HepG2 (cell line): ENCODE results near the gene TTC39C. TPM values are rescaled to one million over a fixed set of nuclear protein-coding genes. Genes with fewer than 3 reads are reported as not detected.

Experiments
- GFI1 ChIP-seq: sonication (generic); formaldehyde crosslinking; IDR thresholded peaks from 2 replicates; pipeline ENCODE4 v1.5.0; 2020; ENCODE audit warnings: missing genetic modification reagents, mild to moderate bottlenecking, borderline replicate concordance
- NFYC ChIP-seq: IDR thresholded peaks from 2 replicates; pipeline ENCODE4 v1.6.1; 2016; ENCODE audit warnings: missing genetic modification reagents, missing compliant biosample characterization
- PHF20 ChIP-seq: sonication (generic); formaldehyde crosslinking; IDR thresholded peaks from 2 replicates; pipeline ENCODE4 v1.5.0; 2020; ENCODE audit warnings: mild to moderate bottlenecking, missing genetic modification reagents
- REST ChIP-seq, 2 experiments: IDR thresholded peaks; 2 replicates each; pipeline ENCODE4 v1.6.1; 2011 to 2012; ENCODE audit warnings: low read length in 2 of 2, borderline replicate concordance in 1 of 2, low read depth in 1 of 2, mild to moderate bottlenecking in 1 of 2, moderate library complexity in 1 of 2
- RXRB ChIP-seq: IDR thresholded peaks from 2 replicates; pipeline ENCODE4 v1.6.1; 2016; ENCODE audit warnings: borderline replicate concordance, missing genetic modification reagents, missing compliant biosample characterization
- ZBED4 ChIP-seq: sonication (generic); formaldehyde crosslinking; IDR thresholded peaks from 2 replicates; pipeline ENCODE4 v1.4.0; 2020; ENCODE audit warnings: missing genetic modification reagents, borderline replicate concordance
- ZBTB7B ChIP-seq: sonication (generic); formaldehyde crosslinking; IDR thresholded peaks from 2 replicates; pipeline ENCODE4 v1.4.0; 2020; ENCODE audit warnings: missing genetic modification reagents
- ZBTB8A ChIP-seq: sonication (generic); formaldehyde crosslinking; IDR thresholded peaks from 2 replicates; pipeline ENCODE4 v1.4.0; 2020; ENCODE audit warnings: mild to moderate bottlenecking, low read depth, missing genetic modification reagents, borderline replicate concordance
- ZNF276 ChIP-seq: sonication (generic); formaldehyde crosslinking; IDR thresholded peaks from 2 replicates; pipeline ENCODE4 v1.4.0; 2020; ENCODE audit warnings: mild to moderate bottlenecking, low read depth, missing genetic modification reagents
- ZNF564 ChIP-seq: sonication (generic); formaldehyde crosslinking; IDR thresholded peaks from 2 replicates; pipeline ENCODE4 v1.8.1; 2023; ENCODE audit warnings: mild to moderate bottlenecking, missing genetic modification reagents
- ZNF609 ChIP-seq: sonication (generic); formaldehyde crosslinking; IDR thresholded peaks from 2 replicates; pipeline ENCODE4 v1.4.0; 2020; ENCODE audit warnings: mild to moderate bottlenecking, missing genetic modification reagents, borderline replicate concordance
- polyA plus RNA-seq, 8 experiments: library from polyadenylated mRNA; depleted of rRNA in 3 of 8; stranded (reverse) in 7 of 8; unstranded in 1 of 8; fragments of >200 nt; fragmentation: Illumina TruSeq in 4 of 8; extraction: Trizol in 4 of 8; gene quantifications; 2 replicates each; pipeline versions ENCODE4 v1.2.1 to v1.2.3, GENCODE V29; 2011 to 2016; ENCODE audit warnings: low read depth in 4 of 8, missing spikeins in 1 of 8, mixed read lengths in 1 of 8; ENCODE audit not compliant: insufficient read depth in 1 of 8
- total RNA-seq, 5 experiments: library from RNA; depleted of rRNA; stranded (reverse); fragments of >200 nt; fragmentation: Illumina TruSeq; extraction: Trizol; gene quantifications; 2 replicates each; pipeline ENCODE4 v1.2.3, GENCODE V29; 2016; ENCODE audit warnings: low read depth in 1 of 5

The TTC39C gene
- total and polyA plus RNA-seq, 2 of the 13 experiments (the other 11 are each of a cell fraction or from before 2014, with no cell fraction given) = 19.1 to 25.9 TPM

GRCh38 chr18:24033641-24034412, 19.3 kb downstream of the TTC39C start (continued):
- TF ChIP-seq REST (IDR thresholded peaks at IDR 0.05; ENCODE audit: borderline replicate concordance in 1 of 2, low read depth in 1 of 2, low read length in 2 of 2) = no peak
- TF ChIP-seq PHF20 (CRISPR knock-in tag) = no peak
- TF ChIP-seq ZBTB8A (CRISPR knock-in tag) = no peak
- no peak for TF ChIP-seq ZNF564 (CRISPR knock-in tag)
- TF ChIP-seq GFI1 (CRISPR knock-in tag) = no peak
- no peak for TF ChIP-seq ZBTB7B (CRISPR knock-in tag)
- no peak for TF ChIP-seq ZNF276 (CRISPR knock-in tag)
- no peak for TF ChIP-seq ZBED4 (CRISPR knock-in tag)
- TF ChIP-seq NFYC = peak; percentile 64
- no peak for TF ChIP-seq RXRB (CRISPR knock-in tag)
- TF ChIP-seq ZNF609 = no peak
